Frontal cortex (tissue), 4 donors: ENCODE data around the gene MLPH. TPM values are rescaled to one million over a fixed set of nuclear protein-coding genes. Genes with fewer than 3 reads are reported as not detected.

ENCODE experiments used
- DNase-seq, 2 donors: peaks; one replicate each; pipeline ENCODE4 v3.0.0; 2012; ENCODE audit warnings: low spot score in 2 of 2
- FAIRE-seq: peaks from 2 replicates; lab custom pipeline; 2012; peaks lifted over from hg19 to GRCh38; lab: Jason Lieb, UNC
- total RNA-seq: library from RNA; depleted of rRNA; stranded (reverse); fragments of >200 nt; gene quantifications from one replicate; pipeline ENCODE4 v1.2.3, GENCODE V29; 2014
- donor health status: control.
- donor health status: control.
- donor health status: control.

Gene MLPH
- 0.82 TPM for total RNA-seq

- FAIRE-seq = no peak
- peak in 1 of 2 donors; percentile 49 for DNase-seq
These were observed at the start of gene MLPH for GRCh38 chr2:237486819-237487448. Gene MLPH (plus strand): TSS chr2:237487251. CDS start chr2:237493427, 6,176 bp downstream.

- DNase-seq (no peak), FAIRE-seq (no peak)
These were observed 49.5 kb upstream of the MLPH start for GRCh38 chr2:237437566-237437965.

- no peak for FAIRE-seq
- no peak for DNase-seq
These were observed 48.7 kb upstream of the MLPH start for GRCh38 chr2:237438080-237438940.

- DNase-seq = no peak
- FAIRE-seq = no peak
These were observed 46.2 kb upstream of the MLPH start for GRCh38 chr2:237440819-237441281.

GRCh38 chr2:237441605-237442274, 45.3 kb upstream of the MLPH start:
- DNase-seq (no peak), FAIRE-seq (no peak)

GRCh38 chr2:237444071-237444470, 43.0 kb upstream of the MLPH start:
- DNase-seq = no peak

GRCh38 chr2:237445611-237446337, 41.3 kb upstream of the MLPH start:
- FAIRE-seq (no peak), DNase-seq (no peak)

More at GRCh38 chr2:237444071-237444470, 43.0 kb upstream of the MLPH start:
- no peak for FAIRE-seq

- DNase-seq (no peak), FAIRE-seq (no peak)
These were observed 40.7 kb upstream of the MLPH start for GRCh38 chr2:237446338-237446665.

- DNase-seq (no peak), FAIRE-seq (no peak)
These were observed 39.6 kb upstream of the MLPH start for GRCh38 chr2:237447496-237447895.

- no peak for FAIRE-seq
- no peak for DNase-seq
These were observed 38.9 kb upstream of the MLPH start for GRCh38 chr2:237448171-237448570.

GRCh38 chr2:237448626-237449025, 38.4 kb upstream of the MLPH start:
- no peak for DNase-seq
- no peak for FAIRE-seq

- no peak for FAIRE-seq
These were observed 37.7 kb upstream of the MLPH start for GRCh38 chr2:237449193-237449881.

GRCh38 chr2:237450108-237450507, 36.9 kb upstream of the MLPH start:
- DNase-seq (no peak), FAIRE-seq (no peak)

More at GRCh38 chr2:237449193-237449881, 37.7 kb upstream of the MLPH start:
- no peak for DNase-seq

GRCh38 chr2:237450583-237450982, 36.5 kb upstream of the MLPH start:
- DNase-seq (no peak), FAIRE-seq (no peak)

- DNase-seq (no peak), FAIRE-seq (no peak)
These were observed 35.2 kb upstream of the MLPH start for GRCh38 chr2:237451643-237452469.

- no peak for DNase-seq
- no peak for FAIRE-seq
These were observed 34.2 kb upstream of the MLPH start for GRCh38 chr2:237452861-237453260.

- FAIRE-seq = no peak
- DNase-seq = no peak
These were observed 33.4 kb upstream of the MLPH start for GRCh38 chr2:237453671-237454070.

GRCh38 chr2:237455764-237456163, 31.3 kb upstream of the MLPH start:
- FAIRE-seq (no peak), DNase-seq (no peak)
